HEK293T (cell line): Measurements from ENCODE around the gene UBXN6.

Source experiments
- FOXA1 ChIP-seq: fragments of 450-650 bp; IDR thresholded peaks from 2 replicates; pipeline ENCODE4 v1.6.1; 2016; ENCODE audit warnings: mild to moderate bottlenecking
- FOXK2 ChIP-seq: fragments of 450-650 bp; IDR thresholded peaks from 2 replicates; pipeline ENCODE4 v1.6.1; 2016; ENCODE audit warnings: mild to moderate bottlenecking
- FOXM1 ChIP-seq: fragments of 450-650 bp; IDR thresholded peaks from 2 replicates; pipeline ENCODE4 v1.6.1; 2017; ENCODE audit warnings: mild to moderate bottlenecking, borderline replicate concordance
- HDGF ChIP-seq: fragments of 450-650 bp; IDR thresholded peaks from 2 replicates; pipeline ENCODE4 v1.6.1; 2017; ENCODE audit warnings: antibody characterized with exemption, borderline replicate concordance
- SP1 ChIP-seq: fragments of 450-650 bp; IDR thresholded peaks from 2 replicates; pipeline ENCODE4 v1.6.1; 2017
- ZNF384 ChIP-seq: fragments of 450-650 bp; IDR thresholded peaks from 2 replicates; pipeline ENCODE4 v1.6.1; 2016

- no peak for TF ChIP-seq FOXA1
- no peak for TF ChIP-seq FOXM1
- no peak for TF ChIP-seq ZNF384
- no peak for TF ChIP-seq FOXK2
- no peak for TF ChIP-seq HDGF
- no peak for TF ChIP-seq SP1
Observed at GRCh38 chr19:4445963-4446703, 11.5 kb downstream of the UBXN6 start.
